ENCODE measurements around the gene BFSP2.
"Not testable (repeated sequence)": the region's sequence is repeated elsewhere in the genome, so short reads cannot be mapped to it uniquely, and the experiment has no call there.

Gene BFSP2

GRCh38 chr3:133494469-133494868 is 94.6 kb downstream of the BFSP2 start:
- in situ Hi-C loops (cut with HindIII; ENCODE audit: low pct_ligation_motif_present, low sequenced_read_pairs): loop anchor here (25.0 kb wide), 1 partner anchor 93 kb away; no protein-coding TSS in a partner anchor

GRCh38 chr3:133502542-133502941 is 102.7 kb downstream of the BFSP2 start:
- H3K4me3 ChIP-seq (ENCODE audit: low read depth, low read length); H3K27me3 ChIP-seq (replicated peaks); H3K36me3 ChIP-seq (replicated peaks); DNase-seq; H3K27ac ChIP-seq; in situ Hi-C loops (cut with HindIII; ENCODE audit: low pct_ligation_motif_present, low sequenced_read_pairs): not testable (repeated sequence)

More at GRCh38 chr3:133494469-133494868, 94.6 kb downstream of the BFSP2 start:
- TF ChIP-seq CTCF (IDR thresholded peaks at IDR 0.05; ENCODE audit: low read depth, low read length, missing control alignments): peak; percentile 77
- H3K27ac ChIP-seq: no peak overlapping the region
- H3K27me3 ChIP-seq (replicated peaks): no peaks in the 10 kb centered on the region
- H3K36me3 ChIP-seq (replicated peaks): no peaks in the 10 kb centered on the region
- peak; percentile 23 for DNase-seq
- no peak overlapping the region for H3K4me3 ChIP-seq (ENCODE audit: low read depth, low read length)

GRCh38 chr3:133503409-133503808 is 103.6 kb downstream of the BFSP2 start:
- in situ Hi-C loops (cut with HindIII; ENCODE audit: low pct_ligation_motif_present, low sequenced_read_pairs): no loop called here
- no peak for DNase-seq
- Histone ChIP-seq H3K27ac (no peak overlapping the region), H3K36me3 (replicated peaks) (no peaks in the 10 kb centered on the region), H3K27me3 (replicated peaks) (no peaks in the 10 kb centered on the region), H3K4me3 (ENCODE audit: low read depth, low read length) (no peak overlapping the region)
- no peak for TF ChIP-seq CTCF (IDR thresholded peaks at IDR 0.05; ENCODE audit: low read depth, low read length, missing control alignments)

GRCh38 chr3:133504736-133505135 is 104.9 kb downstream of the BFSP2 start:
- Histone ChIP-seq H3K4me3 (ENCODE audit: low read depth, low read length) (no peak overlapping the region), H3K36me3 (replicated peaks) (no peaks in the 10 kb centered on the region), H3K27ac (no peak overlapping the region), H3K27me3 (replicated peaks) (no peaks in the 10 kb centered on the region)
- DNase-seq: no peak
- in situ Hi-C loops (cut with HindIII; ENCODE audit: low pct_ligation_motif_present, low sequenced_read_pairs): no loop called here
- no peak for TF ChIP-seq CTCF (IDR thresholded peaks at IDR 0.05; ENCODE audit: low read depth, low read length, missing control alignments)

- DNase-seq: no peak
- no peak overlapping the region for H3K4me3 ChIP-seq (ENCODE audit: low read depth, low read length)
- H3K27me3 ChIP-seq (replicated peaks): no peaks in the 10 kb centered on the region
- H3K36me3 ChIP-seq (replicated peaks): no peaks in the 10 kb centered on the region
- in situ Hi-C loops (cut with HindIII; ENCODE audit: low pct_ligation_motif_present, low sequenced_read_pairs): no loop called here
- no peak overlapping the region for H3K27ac ChIP-seq
- no peak for TF ChIP-seq CTCF (IDR thresholded peaks at IDR 0.05; ENCODE audit: low read depth, low read length, missing control alignments)
Observed at GRCh38 chr3:133505813-133506212, 106.0 kb downstream of the BFSP2 start.

GRCh38 chr3:133506215-133506901 is 106.5 kb downstream of the BFSP2 start:
- Histone ChIP-seq H3K27ac (no peak overlapping the region), H3K4me3 (ENCODE audit: low read depth, low read length) (no peak overlapping the region), H3K36me3 (replicated peaks) (no peaks in the 10 kb centered on the region), H3K27me3 (replicated peaks) (no peaks in the 10 kb centered on the region)
- TF ChIP-seq CTCF (IDR thresholded peaks at IDR 0.05; ENCODE audit: low read depth, low read length, missing control alignments): no peak
- no peak for DNase-seq
- in situ Hi-C loops (cut with HindIII; ENCODE audit: low pct_ligation_motif_present, low sequenced_read_pairs): no loop called here
